ENCODE data around the gene DLX5.
A peak's percentile ranks its signal among the peaks of the same experiment; 100 is the strongest.

The DLX5 gene

DNA sequence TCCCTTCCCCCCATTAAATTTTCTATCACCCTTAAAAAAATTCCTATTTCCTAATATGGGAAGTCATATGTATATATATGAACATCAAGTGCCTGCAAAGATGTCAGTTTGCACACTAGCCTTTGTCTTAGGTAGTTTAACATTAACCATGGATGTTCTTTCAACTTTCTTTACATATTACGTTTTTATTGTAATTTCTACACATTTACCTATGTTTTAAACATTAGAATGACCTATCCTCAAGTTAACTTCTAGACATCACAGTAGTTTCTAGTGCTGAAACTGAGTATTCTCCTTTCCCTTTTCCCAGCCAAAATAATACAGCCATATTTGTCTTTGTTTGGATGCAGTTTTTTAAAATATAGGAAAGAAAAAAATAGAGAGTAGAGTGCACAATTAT, 13.5 kb downstream of the DLX5 start:
- peaks cover 6% of the 10 kb centered on the region for H3K4me1 ChIP-seq (ENCODE audit: control insufficient read depth, insufficient read depth, low read length)
- H3K9ac ChIP-seq (ENCODE audit: low read length in 2 of 2) = no peak overlapping the region
- H3K27ac ChIP-seq (ENCODE audit: low read length) = no peak overlapping the region
- peaks cover 69 to 83% of the 10 kb centered on the region in 2 donors for H3K27me3 ChIP-seq (ENCODE audit: control insufficient read depth in 1 of 2, insufficient read depth in 2 of 2, low read length in 2 of 2)
- no peak overlapping the region for H3K4me3 ChIP-seq (ENCODE audit: low read length in 2 of 2)
- H3K9me3 ChIP-seq (ENCODE audit: control insufficient read depth in 2 of 2, low read length in 2 of 2) = peaks cover 0 to 2% of the 10 kb centered on the region in 2 donors
- no peaks in the 10 kb centered on the region for H3K36me3 ChIP-seq (ENCODE audit: control insufficient read depth in 2 of 2, insufficient read depth in 2 of 2, low read length in 2 of 2)

DNA sequence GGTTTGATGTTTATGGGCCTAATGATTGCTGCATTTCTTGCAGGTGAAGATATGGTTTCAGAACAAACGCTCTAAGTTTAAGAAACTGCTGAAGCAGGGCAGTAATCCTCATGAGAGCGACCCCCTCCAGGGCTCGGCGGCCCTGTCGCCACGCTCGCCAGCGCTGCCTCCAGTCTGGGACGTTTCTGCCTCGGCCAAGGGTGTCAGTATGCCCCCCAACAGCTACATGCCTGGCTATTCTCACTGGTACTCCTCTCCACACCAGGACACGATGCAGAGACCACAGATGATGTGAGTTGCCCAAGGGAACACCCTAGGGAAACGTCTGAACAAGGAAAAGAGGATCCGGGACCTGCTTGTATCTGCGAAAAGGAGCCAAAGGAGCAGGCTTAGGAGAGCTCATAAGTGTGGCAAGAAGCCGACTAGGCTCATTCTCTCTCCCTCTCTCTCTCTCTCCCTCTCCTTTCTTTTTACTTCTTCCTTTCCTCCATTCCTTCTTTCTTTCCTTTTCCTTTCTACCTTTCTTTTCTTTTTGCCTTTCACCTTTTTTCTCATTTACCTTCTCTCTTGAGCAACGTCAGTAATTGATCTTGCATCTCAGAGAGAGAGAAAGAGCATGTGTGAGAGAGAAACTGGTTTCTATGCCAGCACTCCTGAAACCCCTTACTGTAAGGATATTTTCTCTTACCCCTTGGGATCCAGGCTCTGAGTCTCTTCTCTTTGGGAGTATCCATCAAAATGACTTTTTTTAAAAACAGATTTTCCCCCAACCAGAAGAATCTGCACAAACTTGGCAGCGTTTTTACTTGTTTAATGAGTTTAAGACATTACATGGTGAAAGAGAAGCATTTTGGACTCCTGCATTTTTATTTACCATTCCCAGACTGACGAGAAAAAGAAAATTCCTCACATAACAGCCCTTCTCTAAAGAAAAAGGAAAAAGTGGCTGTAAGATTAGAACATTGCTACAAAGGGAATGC, 14.6 kb downstream of the DLX5 start:
- Histone ChIP-seq H3K27ac (ENCODE audit: low read length) (no peak overlapping the region), H3K36me3 (ENCODE audit: control insufficient read depth in 2 of 2, insufficient read depth in 2 of 2, low read length in 2 of 2) (no peaks in the 10 kb centered on the region), H3K4me3 (ENCODE audit: low read length in 2 of 2) (no peak overlapping the region), H3K9me3 (ENCODE audit: control insufficient read depth in 2 of 2, low read length in 2 of 2) (peaks cover 0 to 2% of the 10 kb centered on the region in 2 donors), H3K9ac (ENCODE audit: low read length in 2 of 2) (no peak overlapping the region), H3K27me3 (ENCODE audit: control insufficient read depth in 1 of 2, insufficient read depth in 2 of 2, low read length in 2 of 2) (peaks cover 67 to 77% of the 10 kb centered on the region in 2 donors), H3K4me1 (ENCODE audit: control insufficient read depth, insufficient read depth, low read length) (peaks cover 12% of the 10 kb centered on the region)

DNA sequence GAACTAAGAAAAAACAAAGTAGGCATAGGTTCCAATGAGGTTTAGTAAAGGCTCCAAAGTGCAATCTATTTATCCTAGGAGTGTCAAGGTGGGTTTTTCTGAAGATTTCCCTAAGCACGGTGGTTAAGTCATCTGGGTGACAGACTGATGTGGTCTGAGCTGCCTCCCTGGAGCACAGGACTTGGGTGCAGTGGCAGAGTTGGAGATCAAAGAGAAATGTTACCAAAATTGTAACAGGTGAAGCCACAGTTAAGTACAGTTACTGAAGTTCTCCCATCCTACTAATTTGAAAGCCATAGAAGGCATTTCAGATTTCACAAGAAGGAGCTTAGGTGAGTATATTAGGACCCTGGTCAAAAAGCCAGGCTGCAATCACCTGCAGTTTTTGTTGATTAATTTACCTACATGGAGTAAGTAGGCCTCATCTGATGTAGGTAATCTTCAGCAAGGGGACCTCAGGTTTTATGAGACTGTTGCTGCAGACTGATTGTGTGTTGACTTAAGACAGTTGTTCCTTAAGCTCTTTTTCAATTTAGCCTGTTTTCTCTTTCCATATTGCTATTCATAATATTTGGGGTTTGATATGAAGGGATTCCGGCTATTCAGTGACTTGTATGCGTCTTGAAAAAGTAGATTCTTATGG, 16.2 kb downstream of the DLX5 start:
- Histone ChIP-seq H3K4me1 (ENCODE audit: control insufficient read depth, insufficient read depth, low read length) (peaks cover 19% of the 10 kb centered on the region), H3K9ac (ENCODE audit: low read length in 2 of 2) (no peak overlapping the region), H3K27me3 (ENCODE audit: control insufficient read depth in 1 of 2, insufficient read depth in 2 of 2, low read length in 2 of 2) (peaks cover 62 to 82% of the 10 kb centered on the region in 2 donors), H3K4me3 (ENCODE audit: low read length in 2 of 2) (no peak overlapping the region), H3K27ac (ENCODE audit: low read length) (no peak overlapping the region), H3K36me3 (ENCODE audit: control insufficient read depth in 2 of 2, insufficient read depth in 2 of 2, low read length in 2 of 2) (no peaks in the 10 kb centered on the region), H3K9me3 (ENCODE audit: control insufficient read depth in 2 of 2, low read length in 2 of 2) (peaks cover 0 to 2% of the 10 kb centered on the region in 2 donors)

DNA sequence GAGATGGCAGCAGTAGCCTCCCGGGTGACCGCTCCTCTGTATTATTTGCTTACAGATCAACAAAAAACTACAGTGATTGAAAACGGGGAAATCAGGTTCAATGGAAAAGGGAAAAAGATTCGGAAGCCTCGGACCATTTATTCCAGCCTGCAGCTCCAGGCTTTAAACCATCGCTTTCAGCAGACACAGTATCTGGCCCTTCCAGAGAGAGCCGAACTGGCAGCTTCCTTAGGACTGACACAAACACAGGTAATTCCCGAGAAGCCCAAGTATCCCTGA, 17.1 kb downstream of the DLX5 start:
- no peak overlapping the region for H3K27ac ChIP-seq (ENCODE audit: low read length)
- peaks cover 19% of the 10 kb centered on the region for H3K4me1 ChIP-seq (ENCODE audit: control insufficient read depth, insufficient read depth, low read length)
- H3K9ac ChIP-seq (ENCODE audit: low read length in 2 of 2) = no peak overlapping the region
- H3K9me3 ChIP-seq (ENCODE audit: control insufficient read depth in 2 of 2, low read length in 2 of 2) = peaks cover 0 to 2% of the 10 kb centered on the region in 2 donors
- peaks cover 63 to 83% of the 10 kb centered on the region in 2 donors for H3K27me3 ChIP-seq (ENCODE audit: control insufficient read depth in 1 of 2, insufficient read depth in 2 of 2, low read length in 2 of 2)
- H3K36me3 ChIP-seq (ENCODE audit: control insufficient read depth in 2 of 2, insufficient read depth in 2 of 2, low read length in 2 of 2) = no peaks in the 10 kb centered on the region
- no peak overlapping the region for H3K4me3 ChIP-seq (ENCODE audit: low read length in 2 of 2)

DNA sequence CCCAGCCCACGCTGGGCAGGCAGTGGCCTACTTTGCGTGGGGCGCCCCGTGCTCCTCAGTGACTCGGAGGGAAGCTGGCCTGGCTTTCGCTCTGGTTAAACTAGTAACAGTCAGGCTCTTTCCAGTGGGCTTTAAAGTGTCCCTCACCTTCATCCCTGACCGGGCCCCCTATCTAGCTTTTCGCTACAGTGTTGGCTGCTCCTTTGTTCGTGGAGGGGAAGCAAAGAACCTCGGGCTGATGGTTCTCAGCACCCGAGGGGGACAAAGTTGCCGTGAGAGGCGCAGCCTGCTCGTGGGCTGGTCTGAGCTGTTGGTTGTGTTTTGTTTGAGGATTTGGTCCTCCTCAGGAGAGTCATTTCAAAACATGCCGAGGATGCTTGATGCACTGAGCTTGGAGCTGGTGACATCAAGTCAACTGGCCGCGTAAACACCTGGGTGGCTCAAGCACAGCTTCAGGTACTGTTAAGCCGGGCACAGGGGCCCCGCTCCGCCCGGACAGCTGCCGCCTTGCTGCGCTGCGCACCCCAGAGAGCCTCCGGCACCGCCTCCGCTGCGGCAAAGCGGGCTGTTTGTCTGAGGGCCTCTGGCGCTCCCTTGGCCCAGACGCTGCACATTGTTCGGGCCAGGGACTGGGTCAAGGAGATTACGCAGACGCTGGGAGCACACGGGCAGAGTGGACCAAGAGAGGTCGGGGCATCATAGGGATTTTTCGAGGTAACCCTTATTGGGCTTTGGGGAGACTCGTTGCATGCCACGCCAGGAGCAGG, 17.6 kb downstream of the DLX5 start:
- H3K9ac ChIP-seq (ENCODE audit: low read length in 2 of 2) = no peak overlapping the region
- H3K36me3 ChIP-seq (ENCODE audit: control insufficient read depth in 2 of 2, insufficient read depth in 2 of 2, low read length in 2 of 2) = no peaks in the 10 kb centered on the region
- peak overlapping the region; percentile 29 to 49 for H3K4me3 ChIP-seq (ENCODE audit: low read length in 2 of 2)
- peaks cover 19% of the 10 kb centered on the region for H3K4me1 ChIP-seq (ENCODE audit: control insufficient read depth, insufficient read depth, low read length)
- no peaks in the 10 kb centered on the region for H3K9me3 ChIP-seq (ENCODE audit: control insufficient read depth in 2 of 2, low read length in 2 of 2)
- peaks cover 64 to 83% of the 10 kb centered on the region in 2 donors for H3K27me3 ChIP-seq (ENCODE audit: control insufficient read depth in 1 of 2, insufficient read depth in 2 of 2, low read length in 2 of 2)
- no peak overlapping the region for H3K27ac ChIP-seq (ENCODE audit: low read length)

DNA sequence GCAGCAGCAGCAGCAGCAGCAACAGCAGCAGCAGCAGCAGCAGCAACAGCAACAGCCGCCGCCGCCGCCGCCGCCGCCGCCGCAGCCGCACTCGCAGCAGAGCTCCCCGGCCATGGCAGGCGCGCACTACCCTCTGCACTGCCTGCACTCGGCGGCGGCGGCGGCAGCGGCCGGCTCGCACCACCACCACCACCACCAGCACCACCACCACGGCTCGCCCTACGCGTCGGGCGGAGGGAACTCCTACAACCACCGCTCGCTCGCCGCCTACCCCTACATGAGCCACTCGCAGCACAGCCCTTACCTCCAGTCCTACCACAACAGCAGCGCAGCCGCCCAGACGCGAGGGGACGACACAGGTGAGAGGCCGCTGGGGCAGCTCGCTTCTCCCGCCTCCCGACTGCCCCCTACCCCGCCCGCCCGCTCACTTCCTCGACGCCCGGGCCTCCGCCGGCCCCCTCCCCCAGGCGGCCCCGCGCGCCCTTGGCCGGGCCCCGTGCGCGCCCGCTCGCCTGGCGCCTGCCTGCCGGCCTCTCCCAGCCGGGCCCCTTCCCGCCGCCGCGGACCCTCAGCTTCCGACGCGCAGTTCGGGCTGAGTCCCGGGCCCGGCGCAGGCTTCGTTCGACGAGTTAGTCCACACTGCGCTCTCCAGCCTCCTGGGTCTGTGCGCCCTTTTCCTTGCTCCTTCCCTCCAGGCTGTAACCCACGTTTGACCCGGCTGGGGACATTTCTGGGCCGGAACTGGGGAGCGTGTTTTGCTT, 18.4 kb downstream of the DLX5 start:
- Histone ChIP-seq H3K4me3 (ENCODE audit: low read length in 2 of 2) (peak overlapping the region; percentile 29 to 63), H3K4me1 (ENCODE audit: control insufficient read depth, insufficient read depth, low read length) (peaks cover 19% of the 10 kb centered on the region), H3K9ac (ENCODE audit: low read length in 2 of 2) (no peak overlapping the region), H3K9me3 (ENCODE audit: control insufficient read depth in 2 of 2, low read length in 2 of 2) (no peaks in the 10 kb centered on the region), H3K27me3 (ENCODE audit: control insufficient read depth in 1 of 2, insufficient read depth in 2 of 2, low read length in 2 of 2) (peaks cover 63 to 84% of the 10 kb centered on the region in 2 donors), H3K27ac (ENCODE audit: low read length) (no peak overlapping the region), H3K36me3 (ENCODE audit: control insufficient read depth in 2 of 2, insufficient read depth in 2 of 2, low read length in 2 of 2) (no peaks in the 10 kb centered on the region)

DNA sequence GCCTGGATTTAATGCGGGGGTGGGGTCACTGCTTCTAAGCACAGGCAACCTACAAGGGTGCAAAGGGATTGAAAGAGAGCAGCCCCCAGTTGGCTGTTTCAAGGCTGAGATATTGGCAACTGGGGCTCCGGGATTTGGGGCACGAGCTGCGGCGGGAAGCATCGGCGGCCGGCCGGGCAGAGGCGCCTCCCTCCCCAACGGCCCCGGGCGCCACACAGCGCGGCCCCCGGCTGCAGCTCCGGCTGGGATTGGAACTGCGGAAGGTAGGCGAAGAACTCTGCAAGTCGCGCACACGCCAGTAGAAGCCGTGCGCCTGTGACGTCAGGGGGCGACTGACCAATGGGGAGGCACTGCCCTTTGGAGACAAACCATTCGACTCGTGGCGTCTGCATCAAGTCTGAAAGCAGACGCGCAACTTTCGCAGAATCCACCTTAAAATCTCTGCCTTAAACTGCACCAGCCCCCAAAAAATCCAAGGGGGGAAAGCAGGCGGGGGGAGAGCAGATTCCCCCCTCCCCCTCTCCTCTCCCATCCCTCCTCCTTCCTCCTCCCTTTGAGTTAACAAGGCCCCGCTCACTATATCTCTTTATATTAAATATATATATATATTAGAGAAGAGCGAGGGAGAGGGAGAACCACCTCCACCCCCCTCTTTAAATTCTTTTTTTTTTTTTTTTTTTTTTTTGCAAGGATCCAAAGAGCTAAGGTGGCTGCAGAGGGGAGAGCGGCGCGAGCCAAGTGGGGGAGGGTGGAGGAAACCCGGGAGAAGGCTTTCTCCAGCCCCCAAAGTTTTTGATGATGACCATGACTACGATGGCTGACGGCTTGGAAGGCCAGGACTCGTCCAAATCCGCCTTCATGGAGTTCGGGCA, 19.2 kb downstream of the DLX5 start, which contains the start of gene DLX6:
Gene DLX6, plus strand, starts transcription at position 371 of the 872 bp plus-strand sequence. Its CDS starts 425 bp downstream, at position 796.
- Histone ChIP-seq H3K36me3 (ENCODE audit: control insufficient read depth in 2 of 2, insufficient read depth in 2 of 2, low read length in 2 of 2) (no peaks in the 10 kb centered on the region), H3K27ac (ENCODE audit: low read length) (no peak within 1 kb of the TSS), H3K27me3 (ENCODE audit: control insufficient read depth in 1 of 2, insufficient read depth in 2 of 2, low read length in 2 of 2) (peaks cover 68 to 86% of the 10 kb centered on the region in 2 donors), H3K9ac (ENCODE audit: low read length in 2 of 2) (no peak within 1 kb of the TSS), H3K4me3 (ENCODE audit: low read length in 2 of 2) (peak within 1 kb of the TSS; percentile 17 to 63), H3K9me3 (ENCODE audit: control insufficient read depth in 2 of 2, low read length in 2 of 2) (no peaks in the 10 kb centered on the region), H3K4me1 (ENCODE audit: control insufficient read depth, insufficient read depth, low read length) (peaks cover 19% of the 10 kb centered on the region)

DNA sequence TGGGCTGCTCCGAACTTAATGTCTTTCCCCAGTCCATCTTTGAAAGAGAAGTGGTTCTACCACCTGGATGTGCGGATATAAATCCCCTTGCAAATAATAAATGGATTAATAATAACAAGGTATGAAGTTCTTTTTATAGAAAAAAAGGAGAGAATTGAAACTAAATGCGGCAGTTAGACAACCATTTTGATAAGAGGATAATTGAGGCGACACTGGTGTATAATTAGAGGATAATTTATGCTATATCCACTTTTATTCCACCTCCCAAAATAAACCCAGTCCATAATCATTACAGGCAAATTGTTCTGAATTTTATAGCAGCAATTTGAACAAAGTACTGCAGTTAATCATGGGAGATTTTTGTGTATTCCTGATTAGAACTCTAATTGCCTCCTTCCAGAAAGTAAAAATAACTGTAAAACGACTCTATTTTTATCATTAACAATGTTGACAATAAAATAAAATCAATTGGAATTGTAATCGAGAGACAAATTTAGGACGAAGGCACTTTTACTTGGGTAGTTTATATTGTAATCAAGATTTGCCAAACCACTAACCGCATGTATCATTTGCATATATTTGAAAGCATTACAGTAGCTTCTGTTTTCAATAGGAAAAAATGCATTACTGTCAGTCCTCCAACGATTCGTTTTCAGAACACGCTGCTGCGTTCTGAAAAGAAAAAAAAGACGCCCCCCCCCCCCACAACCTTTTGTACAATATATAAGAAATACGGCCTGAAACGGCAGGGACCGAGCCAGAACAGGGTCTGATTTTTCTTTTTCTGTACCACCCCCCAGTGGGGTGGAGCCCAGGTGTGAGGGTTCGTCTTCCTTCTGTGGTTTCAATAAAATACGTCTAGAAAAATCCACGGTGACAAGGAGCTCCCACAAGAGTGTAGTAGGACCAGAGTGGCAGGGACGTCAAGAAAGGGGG, 20.1 kb downstream of the DLX5 start:
- Histone ChIP-seq H3K36me3 (ENCODE audit: control insufficient read depth in 2 of 2, insufficient read depth in 2 of 2, low read length in 2 of 2) (no peaks in the 10 kb centered on the region), H3K9ac (ENCODE audit: low read length in 2 of 2) (no peak overlapping the region), H3K9me3 (ENCODE audit: control insufficient read depth in 2 of 2, low read length in 2 of 2) (no peaks in the 10 kb centered on the region), H3K4me3 (ENCODE audit: low read length in 2 of 2) (peak overlapping the region; percentile 17 to 63), H3K4me1 (ENCODE audit: control insufficient read depth, insufficient read depth, low read length) (peaks cover 19% of the 10 kb centered on the region), H3K27ac (ENCODE audit: low read length) (no peak overlapping the region), H3K27me3 (ENCODE audit: control insufficient read depth in 1 of 2, insufficient read depth in 2 of 2, low read length in 2 of 2) (peaks cover 64 to 86% of the 10 kb centered on the region in 2 donors)
